NB4 (cell line): ENCODE data around the gene PRR9.
"Not testable (repeated sequence)": the region's sequence is repeated elsewhere in the genome, so short reads cannot be mapped to it uniquely, and the experiment has no call there.

Source experiments
- DNase-seq: peaks from one replicate; pipeline ENCODE4 v3.0.0; 2010; ENCODE audit warnings: low read depth
- H3K4me3 ChIP-seq: one replicate; pipeline ENCODE4 v1.5.1; 2011; ENCODE audit warnings: mild to moderate bottlenecking, low read depth, low read length, moderate library complexity
- MYC ChIP-seq: IDR thresholded peaks from 2 replicates; pipeline ENCODE4 v1.6.1; 2011; ENCODE audit warnings: low read depth, low read length
- POLR2A ChIP-seq: IDR thresholded peaks from 2 replicates; pipeline ENCODE4 v1.6.1; 2011; ENCODE audit warnings: mild to moderate bottlenecking; ENCODE audit not compliant: insufficient read length; ENCODE audit errors: extremely low read depth
- TF ChIP-seq, protein P1 (sequence below): IDR thresholded peaks from one replicate; pipeline ENCODE4 v1.5.1; 2012; ENCODE audit warnings: low read depth, low read length
- TF ChIP-seq, protein P2 (sequence below): IDR thresholded peaks from 2 replicates; pipeline ENCODE4 v1.6.1; 2011; ENCODE audit warnings: low read depth, low read length

Gene PRR9

DNA sequence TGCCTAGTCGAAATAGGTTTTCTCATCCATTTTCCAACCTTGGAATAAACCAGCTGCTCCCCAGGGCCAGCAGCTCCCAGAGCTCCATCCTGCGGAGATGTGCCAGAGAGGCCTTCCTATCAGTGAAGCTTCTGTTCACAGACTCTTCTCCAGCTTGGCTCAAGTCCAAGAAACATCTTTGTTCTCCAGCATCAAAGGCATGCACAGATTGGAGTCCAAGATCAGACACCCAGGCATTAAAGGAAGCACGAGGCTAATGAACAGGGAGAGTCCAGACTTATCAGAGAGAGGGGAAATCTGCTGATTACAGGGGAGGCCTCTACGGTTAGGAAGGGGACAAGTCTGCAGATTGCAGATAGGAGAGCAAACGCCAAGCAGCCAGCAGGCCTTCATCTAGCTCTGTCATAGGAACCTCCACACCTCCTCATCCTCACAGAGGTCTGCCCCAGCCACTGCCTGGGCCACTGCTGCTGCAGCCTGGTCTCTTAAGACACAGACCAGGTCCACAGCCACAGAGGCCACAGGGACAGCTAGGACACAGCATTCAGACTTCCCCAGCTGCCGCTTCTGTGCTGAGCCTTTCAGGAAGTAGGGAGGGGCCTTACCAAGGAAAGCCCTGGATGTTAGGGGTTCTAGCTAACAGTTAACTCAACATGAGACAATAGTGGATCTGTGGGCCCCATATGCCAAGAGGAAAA lies 3.4 kb downstream of the PRR9 start:
- DNase-seq = no peak

DNA sequence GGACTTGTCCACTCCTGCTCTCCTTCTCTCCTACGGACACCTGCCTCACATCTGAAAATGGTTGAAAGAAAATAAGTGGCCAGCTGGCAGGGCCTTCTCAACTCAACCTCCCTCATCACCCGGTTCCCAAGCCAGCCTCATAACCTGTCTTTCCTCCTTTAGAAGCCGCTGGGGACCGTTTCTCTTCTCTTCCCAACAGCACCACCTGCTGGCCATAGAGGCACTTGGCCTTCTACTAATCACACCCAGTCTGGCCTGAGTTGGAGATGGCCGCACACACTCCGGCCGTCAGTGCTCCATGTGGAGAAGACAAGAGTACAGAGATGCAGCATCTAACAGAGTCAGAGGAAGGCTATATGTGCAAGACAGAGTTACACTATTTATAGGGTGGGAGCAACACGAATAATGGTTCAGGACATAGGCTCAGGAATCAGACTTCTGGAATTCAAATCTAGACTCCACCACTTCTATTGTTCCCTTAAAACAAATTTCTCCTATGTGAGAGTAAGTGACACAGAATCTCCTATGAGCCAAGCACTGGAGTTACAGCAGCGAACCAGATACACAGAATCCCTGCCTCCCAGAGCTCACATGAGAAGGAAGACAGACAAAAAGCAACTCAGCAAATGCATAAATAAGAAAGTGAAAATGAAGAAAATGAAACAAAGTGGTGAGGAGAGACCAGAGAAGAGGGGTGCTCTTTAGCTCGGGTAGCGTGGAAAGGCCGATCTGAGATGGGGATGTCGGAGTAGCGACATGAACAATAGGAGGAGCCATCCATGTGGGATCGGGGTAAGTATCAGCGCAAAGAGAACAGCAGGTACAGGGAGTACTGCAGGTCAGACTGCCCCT lies 5.9 kb downstream of the PRR9 start:
- H3K4me3 ChIP-seq = not testable (repeated sequence)
- DNase-seq = peak; percentile 47
- TF ChIP-seq, protein P1, sequence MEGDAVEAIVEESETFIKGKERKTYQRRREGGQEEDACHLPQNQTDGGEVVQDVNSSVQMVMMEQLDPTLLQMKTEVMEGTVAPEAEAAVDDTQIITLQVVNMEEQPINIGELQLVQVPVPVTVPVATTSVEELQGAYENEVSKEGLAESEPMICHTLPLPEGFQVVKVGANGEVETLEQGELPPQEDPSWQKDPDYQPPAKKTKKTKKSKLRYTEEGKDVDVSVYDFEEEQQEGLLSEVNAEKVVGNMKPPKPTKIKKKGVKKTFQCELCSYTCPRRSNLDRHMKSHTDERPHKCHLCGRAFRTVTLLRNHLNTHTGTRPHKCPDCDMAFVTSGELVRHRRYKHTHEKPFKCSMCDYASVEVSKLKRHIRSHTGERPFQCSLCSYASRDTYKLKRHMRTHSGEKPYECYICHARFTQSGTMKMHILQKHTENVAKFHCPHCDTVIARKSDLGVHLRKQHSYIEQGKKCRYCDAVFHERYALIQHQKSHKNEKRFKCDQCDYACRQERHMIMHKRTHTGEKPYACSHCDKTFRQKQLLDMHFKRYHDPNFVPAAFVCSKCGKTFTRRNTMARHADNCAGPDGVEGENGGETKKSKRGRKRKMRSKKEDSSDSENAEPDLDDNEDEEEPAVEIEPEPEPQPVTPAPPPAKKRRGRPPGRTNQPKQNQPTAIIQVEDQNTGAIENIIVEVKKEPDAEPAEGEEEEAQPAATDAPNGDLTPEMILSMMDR = peak; percentile 52

More for the DNA sequence above, 3.4 kb downstream of the PRR9 start:
- no peak for TF ChIP-seq POLR2A
- TF ChIP-seq MYC = no peak
- TF ChIP-seq, protein P2, sequence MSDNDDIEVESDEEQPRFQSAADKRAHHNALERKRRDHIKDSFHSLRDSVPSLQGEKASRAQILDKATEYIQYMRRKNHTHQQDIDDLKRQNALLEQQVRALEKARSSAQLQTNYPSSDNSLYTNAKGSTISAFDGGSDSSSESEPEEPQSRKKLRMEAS = no peak
- TF ChIP-seq, protein P1 = no peak
- H3K4me3 ChIP-seq = no peak overlapping the region

DNA sequence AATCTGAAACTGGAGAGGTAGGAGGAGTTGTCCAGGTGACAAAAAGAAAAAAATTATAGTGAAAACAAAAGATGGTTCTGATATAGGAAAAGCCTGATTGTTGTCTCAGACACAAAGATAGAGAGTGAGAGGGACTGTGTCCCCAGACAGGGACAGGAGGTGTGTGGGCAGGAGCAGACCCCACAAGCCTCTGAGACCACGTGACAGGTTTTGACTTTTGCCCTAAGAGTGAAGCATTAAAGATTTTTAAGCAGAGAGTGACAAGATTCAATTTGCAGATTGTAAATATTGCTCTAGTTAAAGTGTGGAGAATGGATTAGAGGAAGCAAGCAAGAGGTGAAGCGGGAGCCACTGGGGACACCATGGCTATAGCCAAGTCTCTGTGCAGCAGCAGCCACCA lies 10.4 kb downstream of the PRR9 start:
- DNase-seq = no peak
- TF ChIP-seq POLR2A (no peak), MYC (no peak)
- TF ChIP-seq, protein P2 = no peak
- TF ChIP-seq, protein P1 = no peak
- H3K4me3 ChIP-seq = no peak overlapping the region

DNA sequence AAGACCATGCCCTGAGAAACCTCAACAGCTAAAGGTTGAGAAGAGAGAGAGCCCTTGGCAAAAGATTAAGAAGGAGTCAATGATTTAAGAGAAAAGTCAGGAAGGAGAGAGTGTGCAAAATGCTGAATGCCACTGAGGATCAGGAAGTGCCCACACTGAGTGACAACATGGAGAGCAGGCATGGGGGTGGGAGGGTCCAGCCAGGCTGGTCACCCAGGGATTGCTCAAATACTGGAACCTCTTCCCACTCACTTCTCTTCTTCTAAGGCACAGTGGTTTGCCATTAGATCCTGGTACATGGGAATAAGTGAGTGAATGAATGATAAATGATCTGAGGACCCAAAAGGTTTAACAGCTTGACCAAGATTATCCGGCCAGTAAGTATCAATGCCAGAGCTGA lies 11.1 kb downstream of the PRR9 start:
- no peak overlapping the region for H3K4me3 ChIP-seq
- no peak for TF ChIP-seq MYC
- DNase-seq = no peak

DNA sequence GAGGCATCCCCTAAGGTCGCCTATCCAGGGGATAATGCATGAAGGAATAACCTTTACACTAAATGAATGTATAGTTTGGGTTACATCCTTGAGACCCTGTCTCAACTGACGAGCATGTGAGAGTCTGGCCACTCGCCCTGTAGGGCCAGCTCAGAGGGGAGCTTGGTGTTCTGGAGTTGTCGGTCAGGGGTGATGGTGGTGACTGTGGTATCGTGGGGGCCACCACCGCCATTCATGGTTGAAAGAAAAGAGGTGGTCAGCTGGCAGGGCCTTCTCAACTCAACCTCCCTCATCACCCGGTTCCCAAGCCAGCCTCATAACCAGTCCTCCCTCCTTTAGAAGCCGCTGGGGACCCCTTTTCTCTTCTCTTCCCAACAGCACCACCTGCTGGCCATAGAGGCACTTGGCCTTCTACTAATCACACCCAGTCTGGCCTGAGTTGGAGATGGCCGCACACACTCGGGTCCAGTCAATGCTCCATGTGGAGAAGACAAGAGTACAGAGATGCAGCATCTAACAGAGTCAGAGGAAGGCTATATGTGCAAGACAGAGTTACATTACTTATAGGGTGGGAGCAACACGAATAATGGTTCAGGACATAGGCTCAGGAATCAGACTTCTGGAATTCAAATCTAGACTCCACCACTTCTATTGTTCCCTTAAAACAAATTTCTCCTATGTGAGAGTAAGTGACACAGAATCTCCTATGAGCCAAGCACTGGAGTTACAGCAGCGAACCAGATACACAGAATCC lies 11.9 kb downstream of the PRR9 start:
- peak; percentile 26 for DNase-seq

DNA sequence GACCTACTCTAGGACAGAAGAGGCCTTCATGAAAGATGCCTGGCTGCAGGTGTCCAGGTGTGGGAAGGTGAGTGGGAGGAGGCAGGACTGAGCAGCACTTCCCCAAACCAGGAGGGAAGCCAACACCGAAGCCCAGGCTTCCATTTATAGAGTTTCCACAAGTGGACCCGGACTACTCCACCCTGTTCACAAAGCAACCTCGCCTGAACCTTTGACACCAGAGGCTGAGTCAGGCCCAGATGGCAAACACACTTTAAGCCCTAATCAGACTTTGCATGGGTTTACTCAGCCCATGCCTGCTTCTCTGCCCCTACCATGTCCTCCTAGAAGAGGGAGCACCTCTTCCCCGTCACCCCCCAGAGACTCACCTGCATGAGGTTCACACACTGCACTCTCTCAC lies 14.0 kb downstream of the PRR9 start:
- DNase-seq = no peak
- TF ChIP-seq POLR2A (no peak), MYC (no peak)
- TF ChIP-seq, protein P2 = no peak
- TF ChIP-seq, protein P1 = no peak

More for the DNA sequence above, 11.9 kb downstream of the PRR9 start:
- not testable (repeated sequence) for H3K4me3 ChIP-seq
- TF ChIP-seq, protein P1 = peak; percentile 46

More for the DNA sequence above, 14.0 kb downstream of the PRR9 start:
- H3K4me3 ChIP-seq = no peak overlapping the region
